ENCODE results near the gene C1QTNF6.

DNA sequence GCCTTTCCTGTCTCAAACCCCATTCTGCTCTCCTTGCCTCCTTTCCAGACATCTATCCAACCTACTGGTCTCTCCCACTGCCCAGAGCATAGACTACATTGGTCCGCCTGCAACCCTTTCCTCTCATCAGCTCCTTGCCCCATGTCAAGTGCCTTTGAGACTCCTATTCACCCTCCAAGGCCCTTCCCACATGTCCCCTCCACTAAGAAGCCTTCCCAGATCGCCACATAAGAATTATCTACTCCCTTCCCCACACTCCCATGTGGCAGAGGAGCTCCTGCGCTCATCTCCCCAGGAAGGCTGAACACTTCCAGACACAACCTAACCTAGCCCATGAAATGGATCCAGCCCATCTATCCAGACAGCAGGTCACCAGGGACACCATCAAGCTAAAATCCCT is 10.3 kb downstream of the C1QTNF6 start:
- TF ChIP-seq POLR2A (IDR thresholded peaks at IDR 0.05; ENCODE audit: low read length) (no peak), GATA1 (IDR thresholded peaks at IDR 0.05; ENCODE audit: low read depth, low read length) (no peak)
